ENCODE data around the gene ABHD17A. TPM values are rescaled to one million over a fixed set of nuclear protein-coding genes. Genes with fewer than 3 reads are reported as not detected.

ABHD17A gene
- polyA plus RNA-seq, 1 donor (not counting 4 experiments of a cell fraction or from before 2014, with no cell fraction given), result 27.2 TPM

- no peak overlapping the region for H2AFZ ChIP-seq (ENCODE audit: control insufficient read depth, low read length)
- H3K4me3 ChIP-seq (ENCODE audit: control insufficient read depth in 2 of 3, extremely low read depth in 1 of 3, insufficient read depth in 2 of 3, low read depth in 1 of 3, low read length in 3 of 3), result peak overlapping the region; percentile 32 to 73 (median 57)
- no peaks in the 10 kb centered on the region for H3K27me3 ChIP-seq (ENCODE audit: control insufficient read depth, extremely low read depth, insufficient read depth, low read length)
- H3K4me2 ChIP-seq (ENCODE audit: control insufficient read depth, extremely low read depth, insufficient read depth, low read depth, low read length), result peak overlapping the region; percentile 96
- peaks cover 0 to 7% of the 10 kb centered on the region in 2 experiments for H3K36me3 ChIP-seq (ENCODE audit: control insufficient read depth in 2 of 2, extremely low read depth in 1 of 2, insufficient read depth in 2 of 2, low read length in 2 of 2)
- DNase-seq (ENCODE audit: low read depth, low spot score) (no peak), FAIRE-seq (no peak)
- H3K79me2 ChIP-seq (ENCODE audit: control insufficient read depth, insufficient read depth, low read length), result peaks cover 71% of the 10 kb centered on the region
- dilution Hi-C loops (cut with MboI; ENCODE audit: extremely low pct_ligation_motif_present, low sequenced_read_pairs), result no loop called here
- peak overlapping the region; percentile 71 for H3K9ac ChIP-seq (ENCODE audit: control insufficient read depth, extremely low read depth, insufficient read depth, low read length)
- no peaks in the 10 kb centered on the region for H3K9me1 ChIP-seq (ENCODE audit: control insufficient read depth, extremely low read depth, insufficient read depth, low read length)
- H3K4me1 ChIP-seq (ENCODE audit: control insufficient read depth, extremely low read depth, insufficient read depth, low read length), result peaks cover 57% of the 10 kb centered on the region
- H3K9me3 ChIP-seq (ENCODE audit: control insufficient read depth, low read depth, low read length), result no peaks in the 10 kb centered on the region
- H3K27ac ChIP-seq (ENCODE audit: control insufficient read depth, insufficient read depth, low read length), result peak overlapping the region; percentile 78
- TF ChIP-seq EZH2 (IDR thresholded peaks at IDR 0.05; ENCODE audit: low read length), result no peak
- no peak for TF ChIP-seq CTCF (optimal IDR thresholded peaks at IDR 0.05 in 1 of 3, IDR thresholded peaks at IDR 0.05 in 1 of 3, conservative IDR thresholded peaks at IDR 0.05 in 1 of 3; ENCODE audit: extremely low read depth in 1 of 3, insufficient read depth in 2 of 3, low read length in 3 of 3)
- H4K20me1 ChIP-seq (ENCODE audit: control insufficient read depth, extremely low read depth, insufficient read depth, low read length), result peaks cover 10% of the 10 kb centered on the region
Measured at GRCh38 chr19:1854542-1855039, 30.7 kb downstream of the ABHD17A start.

- DNase-seq (ENCODE audit: low read depth, low spot score) (no peak), FAIRE-seq (no peak)
- H3K36me3 ChIP-seq (ENCODE audit: control insufficient read depth in 2 of 2, extremely low read depth in 1 of 2, insufficient read depth in 2 of 2, low read length in 2 of 2), result peaks cover 0 to 7% of the 10 kb centered on the region in 2 experiments
- no peaks in the 10 kb centered on the region for H3K9me3 ChIP-seq (ENCODE audit: control insufficient read depth, low read depth, low read length)
- peak overlapping the region; percentile 32 to 73 (median 57) for H3K4me3 ChIP-seq (ENCODE audit: control insufficient read depth in 2 of 3, extremely low read depth in 1 of 3, insufficient read depth in 2 of 3, low read depth in 1 of 3, low read length in 3 of 3)
- H2AFZ ChIP-seq (ENCODE audit: control insufficient read depth, low read length), result no peak overlapping the region
- dilution Hi-C loops (cut with MboI; ENCODE audit: extremely low pct_ligation_motif_present, low sequenced_read_pairs), result no loop called here
- H4K20me1 ChIP-seq (ENCODE audit: control insufficient read depth, extremely low read depth, insufficient read depth, low read length), result peaks cover 8% of the 10 kb centered on the region
- peak overlapping the region; percentile 96 for H3K4me2 ChIP-seq (ENCODE audit: control insufficient read depth, extremely low read depth, insufficient read depth, low read depth, low read length)
- H3K9me1 ChIP-seq (ENCODE audit: control insufficient read depth, extremely low read depth, insufficient read depth, low read length), result no peaks in the 10 kb centered on the region
- no peaks in the 10 kb centered on the region for H3K27me3 ChIP-seq (ENCODE audit: control insufficient read depth, extremely low read depth, insufficient read depth, low read length)
- TF ChIP-seq CTCF (optimal IDR thresholded peaks at IDR 0.05 in 1 of 3, IDR thresholded peaks at IDR 0.05 in 1 of 3, conservative IDR thresholded peaks at IDR 0.05 in 1 of 3; ENCODE audit: extremely low read depth in 1 of 3, insufficient read depth in 2 of 3, low read length in 3 of 3), result no peak
- TF ChIP-seq EZH2 (IDR thresholded peaks at IDR 0.05; ENCODE audit: low read length), result no peak
- peak overlapping the region; percentile 78 for H3K27ac ChIP-seq (ENCODE audit: control insufficient read depth, insufficient read depth, low read length)
- H3K79me2 ChIP-seq (ENCODE audit: control insufficient read depth, insufficient read depth, low read length), result peaks cover 66% of the 10 kb centered on the region
- peak overlapping the region; percentile 71 for H3K9ac ChIP-seq (ENCODE audit: control insufficient read depth, extremely low read depth, insufficient read depth, low read length)
- peaks cover 52% of the 10 kb centered on the region for H3K4me1 ChIP-seq (ENCODE audit: control insufficient read depth, extremely low read depth, insufficient read depth, low read length)
Measured at GRCh38 chr19:1854039-1854541, 31.2 kb downstream of the ABHD17A start.
